ENCODE measurements around the gene PTPN4.

Gene PTPN4

GRCh38 chr2:120029672-120030640, 270.2 kb downstream of the PTPN4 start:
- DNase-seq = no peak

GRCh38 chr2:120032297-120032696, 272.6 kb downstream of the PTPN4 start:
- no peak for DNase-seq
